Gastrocnemius medialis (tissue), 4 donors: Measurements from ENCODE around the gene XG. TPM values are rescaled to one million over a fixed set of nuclear protein-coding genes. Genes with fewer than 3 reads are reported as not detected.
"Not testable (repeated sequence)": the region's sequence is repeated elsewhere in the genome, so short reads cannot be mapped to it uniquely, and the experiment has no call there.

ENCODE experiments used
- ATAC-seq, 2 donors: fragments of 150-250 bp; one replicate each; pipeline ENCODE4 v1.9.1; 2016
- DNase-seq, 2 donors: peaks; one replicate each; pipeline ENCODE4 v3.0.0-alpha.2; 2019
- H3K27ac ChIP-seq, 4 donors: fragments of 200-600 bp; sonication (generic); 1 replicate in 1 of 4; 2 replicates in 3 of 4; pipeline ENCODE4 v1.5.1; 2016 to 2018; ENCODE audit warnings: mild to moderate bottlenecking in 2 of 4, moderate library complexity in 1 of 4
- H3K27me3 ChIP-seq, 3 donors: fragments of 200-600 bp; sonication (generic) in 2 of 3; 1 replicate in 1 of 3; 2 replicates in 2 of 3; pipeline versions ENCODE4 v1.5.1 to v1.6.0; 2016 to 2019; ENCODE audit warnings: mild to moderate bottlenecking in 1 of 3, moderate library complexity in 1 of 3
- H3K36me3 ChIP-seq, 2 donors: fragments of 200-600 bp; sonication (generic) in 1 of 2; one replicate each; pipeline ENCODE4 v1.5.1; 2017 to 2018
- H3K4me1 ChIP-seq, 2 donors: fragments of 200-600 bp; sonication (generic) in 1 of 2; one replicate each; pipeline ENCODE4 v1.5.1; 2016 to 2017; ENCODE audit warnings: mild to moderate bottlenecking in 2 of 2
- H3K4me3 ChIP-seq, 4 donors: fragments of 200-600 bp; sonication (generic) in 3 of 4; 1 replicate in 1 of 4; 2 replicates in 3 of 4; pipeline ENCODE4 v1.5.1; 2016 to 2019; ENCODE audit warnings: mild to moderate bottlenecking in 2 of 4
- H3K9me3 ChIP-seq, 3 donors: fragments of 200-600 bp; sonication (generic) in 2 of 3; 1 replicate in 1 of 3; 2 replicates in 2 of 3; pipeline ENCODE4 v1.5.1; 2016 to 2019
- POLR2A ChIP-seq, 2 donors: fragments of 450-650 bp; IDR thresholded peaks; one replicate each; pipeline ENCODE4 v1.6.1; 2017; ENCODE audit warnings: antibody characterized with exemption in 2 of 2, mild to moderate bottlenecking in 2 of 2, moderate library complexity in 2 of 2
- in situ Hi-C, 4 donors: fragments of 200-750 bp; cut with MboI; loops; one replicate each; pipeline versions ENCODE4 v1.15.0 to v1.8.0; 2017; ENCODE audit warnings: low sequenced_read_pairs in 4 of 4
- intact Hi-C: fragments of 100-400 bp; cut with DNase I; formaldehyde crosslinking; loops from one replicate; pipeline ENCODE4 v1.15.1; 2023; ENCODE audit warnings: low total_unique reads
- total RNA-seq, 4 donors: library from RNA; depleted of rRNA; stranded (reverse); fragments of >200 nt; gene quantifications; one replicate each; pipeline versions ENCODE4 v1.1.0 to v1.2.3, GENCODE V29; 2016
- TF ChIP-seq, protein P1 (sequence below), 5 experiments: fragments of 450-650 bp in 3 of 5; fragments of 200-600 bp in 2 of 5; sonication (generic) in 2 of 5; IDR thresholded peaks in 4 of 5; conservative IDR thresholded peaks in 1 of 5; 1 replicate in 4 of 5; 2 replicates in 1 of 5; pipeline ENCODE4 v1.5.1; 2016 to 2019; ENCODE audit warnings: antibody characterized with exemption in 5 of 5, mild to moderate bottlenecking in 3 of 5, moderate library complexity in 3 of 5

XG gene
- total RNA-seq, 4 donors from 2014 or later: 0.97 to 2.4 (median 1.9) TPM

- Histone ChIP-seq H3K27ac (no peak overlapping the region), H3K4me1 (no peaks in the 10 kb centered on the region), H3K9me3 (no peaks in the 10 kb centered on the region), H3K4me3 (no peak overlapping the region), H3K36me3 (no peaks in the 10 kb centered on the region), H3K27me3 (no peaks in the 10 kb centered on the region)
- intact Hi-C loops (no loop called here), in situ Hi-C loops (no loop called here)
- DNase-seq (no peak), ATAC-seq (no peak)
- TF ChIP-seq, protein P1, sequence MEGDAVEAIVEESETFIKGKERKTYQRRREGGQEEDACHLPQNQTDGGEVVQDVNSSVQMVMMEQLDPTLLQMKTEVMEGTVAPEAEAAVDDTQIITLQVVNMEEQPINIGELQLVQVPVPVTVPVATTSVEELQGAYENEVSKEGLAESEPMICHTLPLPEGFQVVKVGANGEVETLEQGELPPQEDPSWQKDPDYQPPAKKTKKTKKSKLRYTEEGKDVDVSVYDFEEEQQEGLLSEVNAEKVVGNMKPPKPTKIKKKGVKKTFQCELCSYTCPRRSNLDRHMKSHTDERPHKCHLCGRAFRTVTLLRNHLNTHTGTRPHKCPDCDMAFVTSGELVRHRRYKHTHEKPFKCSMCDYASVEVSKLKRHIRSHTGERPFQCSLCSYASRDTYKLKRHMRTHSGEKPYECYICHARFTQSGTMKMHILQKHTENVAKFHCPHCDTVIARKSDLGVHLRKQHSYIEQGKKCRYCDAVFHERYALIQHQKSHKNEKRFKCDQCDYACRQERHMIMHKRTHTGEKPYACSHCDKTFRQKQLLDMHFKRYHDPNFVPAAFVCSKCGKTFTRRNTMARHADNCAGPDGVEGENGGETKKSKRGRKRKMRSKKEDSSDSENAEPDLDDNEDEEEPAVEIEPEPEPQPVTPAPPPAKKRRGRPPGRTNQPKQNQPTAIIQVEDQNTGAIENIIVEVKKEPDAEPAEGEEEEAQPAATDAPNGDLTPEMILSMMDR (IDR thresholded peaks at IDR 0.05 in 4 of 5, conservative IDR thresholded peaks at IDR 0.05 in 1 of 5): no peak
- TF ChIP-seq POLR2A (IDR thresholded peaks at IDR 0.05): no peak
Measured at GRCh38 chrX:2799369-2799768, 47.5 kb downstream of the XG start.

- H3K27ac ChIP-seq, H3K4me3 ChIP-seq, H3K4me1 ChIP-seq, H3K27me3 ChIP-seq, H3K9me3 ChIP-seq, H3K36me3 ChIP-seq, DNase-seq, intact Hi-C loops, ATAC-seq: not testable (repeated sequence)
- in situ Hi-C loops: loop anchor here in 1 of 4 donors (25.0 kb wide), 1 partner anchor 138 kb away; no protein-coding TSS in a partner anchor
Measured at GRCh38 chrX:2799980-2800379, 48.1 kb downstream of the XG start.

- ATAC-seq (no peak), DNase-seq (no peak)
- intact Hi-C loops (no loop called here), in situ Hi-C loops (loop anchor here in 1 of 4 donors (25.0 kb wide), 1 partner anchor 139 kb away; no protein-coding TSS in a partner anchor)
- Histone ChIP-seq H3K9me3 (no peaks in the 10 kb centered on the region), H3K36me3 (no peaks in the 10 kb centered on the region), H3K4me3 (no peak overlapping the region), H3K27ac (no peak overlapping the region), H3K4me1 (no peaks in the 10 kb centered on the region), H3K27me3 (no peaks in the 10 kb centered on the region)
- TF ChIP-seq, protein P1 (IDR thresholded peaks at IDR 0.05 in 4 of 5, conservative IDR thresholded peaks at IDR 0.05 in 1 of 5): no peak
- no peak for TF ChIP-seq POLR2A (IDR thresholded peaks at IDR 0.05)
Measured at GRCh38 chrX:2801223-2801622, 49.4 kb downstream of the XG start.

GRCh38 chrX:2802376-2803090, 50.7 kb downstream of the XG start:
- H3K27me3 ChIP-seq, DNase-seq, H3K9me3 ChIP-seq, H3K4me3 ChIP-seq, ATAC-seq, intact Hi-C loops, H3K4me1 ChIP-seq, H3K36me3 ChIP-seq, H3K27ac ChIP-seq: not testable (repeated sequence)
- in situ Hi-C loops: loop anchor here in 1 of 4 donors (25.0 kb wide), 1 partner anchor 140 kb away; no protein-coding TSS in a partner anchor

GRCh38 chrX:2803486-2803885, 51.6 kb downstream of the XG start:
- H3K9me3 ChIP-seq, DNase-seq, H3K4me1 ChIP-seq, H3K36me3 ChIP-seq, H3K27ac ChIP-seq, ATAC-seq, intact Hi-C loops, H3K27me3 ChIP-seq, H3K4me3 ChIP-seq: not testable (repeated sequence)
- in situ Hi-C loops: loop anchor here in 1 of 4 donors (25.0 kb wide), 1 partner anchor 141 kb away; no protein-coding TSS in a partner anchor

DNA sequence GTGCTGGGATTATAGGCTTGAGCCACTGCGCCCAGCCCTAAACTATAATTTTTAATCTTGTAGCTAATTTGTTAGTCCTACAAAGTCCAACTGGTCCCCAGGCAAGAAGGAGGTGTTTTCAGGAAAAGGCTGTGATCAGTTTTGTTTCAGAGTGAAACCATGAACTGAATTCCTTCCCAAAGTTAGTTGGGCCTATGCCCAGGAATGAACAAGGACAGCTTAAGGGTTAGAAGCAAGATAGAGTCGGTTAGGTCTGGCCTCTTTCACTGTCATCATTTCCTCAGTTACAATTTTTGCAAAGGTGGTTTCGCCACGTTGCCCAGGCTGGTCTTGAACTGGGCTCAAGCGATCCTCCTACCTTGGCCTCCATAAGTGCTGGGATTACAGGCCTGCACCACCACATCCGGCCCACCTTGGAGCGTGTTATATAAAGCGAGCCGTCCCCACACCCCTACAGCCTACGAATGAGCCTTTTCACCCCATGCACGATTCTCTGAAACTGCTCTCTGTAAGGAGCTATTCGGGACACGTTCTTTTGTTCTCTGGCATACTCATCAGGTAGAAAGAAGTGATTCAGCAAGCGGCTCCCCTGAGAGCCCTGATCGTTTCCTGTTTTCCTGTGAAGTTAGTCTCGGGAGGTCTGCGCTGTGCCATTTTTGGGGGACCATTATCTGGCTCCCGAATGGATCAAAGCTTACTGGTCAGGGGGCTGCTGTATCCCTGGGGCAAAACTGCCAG, 52.4 kb downstream of the XG start:
- DNase-seq, H3K4me3 ChIP-seq, H3K9me3 ChIP-seq, intact Hi-C loops, H3K4me1 ChIP-seq, H3K27me3 ChIP-seq, H3K36me3 ChIP-seq: not testable (repeated sequence)
- H3K27ac ChIP-seq: peak overlapping the region in 3 of 4 donors; percentile 52 to 64 (median 52)
- in situ Hi-C loops: loop anchor here in 1 of 4 donors (25.0 kb wide), 1 partner anchor 142 kb away; no protein-coding TSS in a partner anchor
- ATAC-seq: peak; percentile 47 to 53

DNA sequence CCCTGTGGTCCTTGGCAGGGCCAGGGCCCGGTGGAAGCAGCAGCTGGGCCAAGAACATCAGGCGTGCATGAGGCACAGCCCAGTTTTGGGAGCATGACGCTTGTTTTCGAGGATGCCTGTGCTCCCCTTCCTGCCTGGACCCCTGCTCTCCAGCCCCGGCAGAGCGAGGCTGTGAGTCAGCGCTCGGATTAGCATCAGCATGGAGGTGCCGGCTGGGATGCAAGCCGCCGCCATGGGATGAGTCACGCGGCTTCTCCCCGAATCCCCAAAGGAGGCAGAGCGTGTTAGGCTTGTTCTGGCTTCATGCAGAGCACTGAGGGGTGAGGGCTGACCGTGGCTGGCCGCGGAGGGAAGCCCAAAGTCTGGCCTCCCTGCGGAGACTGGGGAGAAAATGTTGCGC, 53.0 kb downstream of the XG start:
- H3K9me3 ChIP-seq, H3K4me1 ChIP-seq, H3K4me3 ChIP-seq, H3K36me3 ChIP-seq, intact Hi-C loops, H3K27me3 ChIP-seq: not testable (repeated sequence)
- in situ Hi-C loops: loop anchor here in 2 of 4 donors (5.0 to 25.0 kb wide), 2 partner anchors 143 to 158 kb away; no protein-coding TSS in a partner anchor
- ATAC-seq: peak; percentile 58 to 69
- H3K27ac ChIP-seq: peak overlapping the region in 3 of 4 donors; percentile 52 to 64 (median 52)
- peak; percentile 9 to 58 for DNase-seq
